WI38 (cell line): ENCODE results near the gene CRIM1.

Source experiments
- H3K4me3 ChIP-seq: 2 replicates; pipeline ENCODE4 v1.5.1; 2011; ENCODE audit warnings: low read depth, mild to moderate bottlenecking, control low read depth, low read length
- TF ChIP-seq, protein P1 (sequence below): IDR thresholded peaks from 2 replicates; pipeline ENCODE4 v1.5.1; 2012; ENCODE audit warnings: low read depth, mild to moderate bottlenecking, control low read depth, low read length

The CRIM1 gene

GRCh38 chr2:36530178-36530982 is 174.8 kb downstream of the CRIM1 start:
- TF ChIP-seq, protein P1, sequence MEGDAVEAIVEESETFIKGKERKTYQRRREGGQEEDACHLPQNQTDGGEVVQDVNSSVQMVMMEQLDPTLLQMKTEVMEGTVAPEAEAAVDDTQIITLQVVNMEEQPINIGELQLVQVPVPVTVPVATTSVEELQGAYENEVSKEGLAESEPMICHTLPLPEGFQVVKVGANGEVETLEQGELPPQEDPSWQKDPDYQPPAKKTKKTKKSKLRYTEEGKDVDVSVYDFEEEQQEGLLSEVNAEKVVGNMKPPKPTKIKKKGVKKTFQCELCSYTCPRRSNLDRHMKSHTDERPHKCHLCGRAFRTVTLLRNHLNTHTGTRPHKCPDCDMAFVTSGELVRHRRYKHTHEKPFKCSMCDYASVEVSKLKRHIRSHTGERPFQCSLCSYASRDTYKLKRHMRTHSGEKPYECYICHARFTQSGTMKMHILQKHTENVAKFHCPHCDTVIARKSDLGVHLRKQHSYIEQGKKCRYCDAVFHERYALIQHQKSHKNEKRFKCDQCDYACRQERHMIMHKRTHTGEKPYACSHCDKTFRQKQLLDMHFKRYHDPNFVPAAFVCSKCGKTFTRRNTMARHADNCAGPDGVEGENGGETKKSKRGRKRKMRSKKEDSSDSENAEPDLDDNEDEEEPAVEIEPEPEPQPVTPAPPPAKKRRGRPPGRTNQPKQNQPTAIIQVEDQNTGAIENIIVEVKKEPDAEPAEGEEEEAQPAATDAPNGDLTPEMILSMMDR = no peak
- H3K4me3 ChIP-seq = no peak overlapping the region

GRCh38 chr2:36530983-36531354 is 175.4 kb downstream of the CRIM1 start:
- TF ChIP-seq, protein P1 = no peak
- no peak overlapping the region for H3K4me3 ChIP-seq

GRCh38 chr2:36534275-36534799 is 178.8 kb downstream of the CRIM1 start:
- TF ChIP-seq, protein P1 = no peak
- H3K4me3 ChIP-seq = no peak overlapping the region

- H3K4me3 ChIP-seq = no peak overlapping the region
- TF ChIP-seq, protein P1 = no peak
Measured at GRCh38 chr2:36535099-36535498, 179.5 kb downstream of the CRIM1 start.

DNA sequence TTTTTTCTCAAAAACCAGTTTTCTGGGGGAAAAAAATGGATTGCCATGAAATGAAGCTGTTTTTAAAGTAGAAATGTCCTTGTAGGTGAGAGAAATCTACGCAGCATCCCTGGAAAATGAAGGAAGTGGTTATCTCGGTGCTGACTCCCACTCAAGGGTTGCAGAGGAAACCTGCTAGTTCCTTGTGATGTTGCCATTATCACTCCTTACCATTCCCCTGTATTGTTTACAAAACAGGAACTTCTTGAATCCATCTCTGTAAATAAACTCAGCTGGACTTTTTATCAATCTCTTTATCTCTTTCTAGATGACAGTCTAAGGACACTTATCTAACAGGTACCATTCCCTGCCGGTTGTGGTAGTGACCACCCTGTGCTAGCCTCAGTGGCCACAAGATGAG is 181.2 kb downstream of the CRIM1 start:
- TF ChIP-seq, protein P1 = no peak
- H3K4me3 ChIP-seq = no peak overlapping the region

GRCh38 chr2:36538335-36538734 is 182.8 kb downstream of the CRIM1 start:
- TF ChIP-seq, protein P1 = no peak
- H3K4me3 ChIP-seq = no peak overlapping the region

DNA sequence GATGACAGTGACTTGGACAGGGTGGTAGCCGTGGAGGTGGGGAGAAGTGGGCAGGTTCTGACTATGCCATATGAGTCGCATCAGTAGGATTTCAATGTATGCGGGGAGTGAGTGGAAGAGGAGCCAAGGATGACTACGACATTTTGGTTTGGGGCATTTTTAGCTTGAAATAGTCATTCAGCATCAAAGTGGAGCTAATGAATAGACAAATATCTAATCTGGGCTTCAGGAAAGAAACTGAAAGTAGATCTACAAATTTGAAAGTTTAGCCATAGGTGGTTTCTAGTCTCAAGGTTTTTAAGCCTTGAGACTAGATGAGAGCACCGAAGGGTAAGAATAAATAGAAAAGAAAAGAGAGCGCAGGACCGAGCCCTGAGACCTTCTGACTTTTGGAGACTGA is 184.1 kb downstream of the CRIM1 start:
- no peak overlapping the region for H3K4me3 ChIP-seq
- TF ChIP-seq, protein P1 = no peak
